MM.1S (cell line): ENCODE results near the gene HOXB6.

Experiments
- CTCF ChIP-seq: fragments of 300-600 bp; sonication (generic); IDR thresholded peaks from 2 replicates; pipeline ENCODE4 v1.5.1; 2016; ENCODE audit warnings: antibody characterized with exemption, low read length, mixed read lengths
- EZH2 ChIP-seq: fragments of 300-600 bp; sonication (generic); optimal IDR thresholded peaks from 2 replicates; pipeline ENCODE3; 2017; ENCODE audit warnings: low read depth, mild to moderate bottlenecking, antibody characterized with exemption, low read length, mixed read lengths

DNA sequence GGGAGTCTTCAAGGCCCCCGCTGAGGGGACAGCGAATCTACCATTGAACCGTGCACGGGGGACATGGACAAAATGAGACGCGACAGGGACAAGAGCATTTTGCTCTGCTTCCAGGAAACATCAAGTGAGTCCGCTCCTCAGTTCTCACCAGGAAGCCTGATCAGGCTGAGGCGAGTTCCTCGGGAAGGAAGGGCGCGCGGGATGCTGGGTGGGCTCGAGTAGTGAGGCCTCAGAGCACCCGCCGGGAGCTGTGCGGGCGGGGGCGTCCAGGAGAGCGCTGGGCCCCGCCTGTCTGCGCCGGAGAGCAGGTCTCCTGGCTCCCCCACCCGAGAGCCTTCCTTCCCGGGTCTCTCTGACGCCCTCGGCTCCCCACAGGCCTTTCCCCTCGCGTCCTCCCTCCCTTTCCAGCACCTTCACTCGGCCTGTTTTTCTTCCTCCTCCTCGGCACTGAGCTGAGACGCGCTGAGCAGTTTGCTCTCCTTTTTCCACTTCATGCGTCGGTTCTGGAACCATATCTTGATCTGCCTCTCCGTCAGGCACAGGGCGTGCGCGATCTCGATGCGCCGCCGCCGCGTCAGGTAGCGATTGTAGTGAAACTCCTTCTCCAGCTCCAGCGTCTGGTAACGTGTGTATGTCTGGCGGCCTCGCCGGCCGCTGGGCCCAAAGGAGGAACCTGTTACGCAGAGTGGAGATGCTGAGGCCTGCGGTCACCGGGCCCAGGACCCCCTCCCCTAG is 8.6 kb downstream of the HOXB6 start:
- TF ChIP-seq EZH2 (no peak), CTCF (no peak)
